CD4-positive, alpha-beta T cell treated with Interleukin-2 at 100 ng/mL for 4 hours (primary cell): ENCODE results near the gene ARL15.
"Not testable (repeated sequence)": the region's sequence is repeated elsewhere in the genome, so short reads cannot be mapped to it uniquely, and the experiment has no call there.

Experiments used
- DNase-seq: peaks from one replicate; pipeline ENCODE4 v3.0.0-alpha.2; 2020; ENCODE audit warnings: low spot score

Gene ARL15

GRCh38 chr5:54310433-54311175 is at the start of gene ARL15:
Gene ARL15, minus strand, starts transcription at chr5:54310573.
- peak; percentile 98 for DNase-seq

DNA sequence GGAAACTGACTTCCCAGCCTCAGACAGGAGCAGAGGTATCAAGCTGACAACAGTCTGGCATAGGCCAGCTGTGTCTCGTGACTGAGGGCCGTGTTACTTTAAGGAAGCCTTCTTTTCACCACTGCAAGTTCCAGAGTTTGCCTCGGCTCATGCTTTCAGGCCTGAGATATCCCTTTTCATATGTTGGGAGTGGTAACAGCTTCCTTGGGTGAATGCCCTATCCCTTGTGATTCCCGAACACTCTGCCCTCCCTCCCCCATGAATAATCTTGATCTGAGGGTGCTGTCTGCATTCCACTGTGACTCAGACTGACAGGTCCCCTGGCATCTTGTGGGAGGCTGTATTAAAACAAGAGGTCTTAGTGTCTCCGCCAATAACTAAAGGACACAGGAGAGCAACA is 49.7 kb upstream of the ARL15 start:
- no peak for DNase-seq

DNA sequence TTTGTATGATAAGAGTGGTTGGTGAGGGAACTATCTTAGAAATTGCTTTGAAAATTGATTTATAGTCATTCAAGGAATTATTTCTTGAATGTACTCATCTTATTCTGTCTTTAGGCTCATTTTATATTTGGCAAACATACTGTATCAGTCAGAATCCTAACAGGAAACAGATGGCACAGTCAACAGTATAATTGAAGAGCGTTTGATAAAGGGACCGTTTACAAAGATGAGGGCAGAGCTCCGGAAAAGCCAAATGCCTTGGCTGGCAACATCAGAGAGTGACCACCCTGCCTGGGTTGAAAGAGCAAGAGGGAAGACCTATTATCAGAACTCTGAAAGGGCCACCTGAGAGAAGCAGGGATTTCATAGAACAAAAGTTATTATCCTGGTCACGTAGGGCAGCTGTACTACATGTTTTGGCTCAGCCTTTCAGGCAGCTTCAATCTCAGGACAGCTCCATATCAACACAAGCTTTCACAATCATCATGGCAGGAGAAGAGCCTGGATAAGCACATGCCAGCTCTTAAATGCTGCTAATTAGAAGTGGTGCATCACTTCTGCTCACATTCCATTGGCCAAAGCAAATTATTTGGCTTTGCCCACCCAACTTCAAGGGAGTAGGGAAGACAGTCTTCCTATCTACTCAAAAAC is 47.2 kb upstream of the ARL15 start:
- DNase-seq = no peak

- not testable (repeated sequence) for DNase-seq
These were observed 43.7 kb upstream of the ARL15 start for GRCh38 chr5:54353933-54354564.

- DNase-seq = not testable (repeated sequence)
These were observed 42.2 kb upstream of the ARL15 start for GRCh38 chr5:54352580-54352979.

DNA sequence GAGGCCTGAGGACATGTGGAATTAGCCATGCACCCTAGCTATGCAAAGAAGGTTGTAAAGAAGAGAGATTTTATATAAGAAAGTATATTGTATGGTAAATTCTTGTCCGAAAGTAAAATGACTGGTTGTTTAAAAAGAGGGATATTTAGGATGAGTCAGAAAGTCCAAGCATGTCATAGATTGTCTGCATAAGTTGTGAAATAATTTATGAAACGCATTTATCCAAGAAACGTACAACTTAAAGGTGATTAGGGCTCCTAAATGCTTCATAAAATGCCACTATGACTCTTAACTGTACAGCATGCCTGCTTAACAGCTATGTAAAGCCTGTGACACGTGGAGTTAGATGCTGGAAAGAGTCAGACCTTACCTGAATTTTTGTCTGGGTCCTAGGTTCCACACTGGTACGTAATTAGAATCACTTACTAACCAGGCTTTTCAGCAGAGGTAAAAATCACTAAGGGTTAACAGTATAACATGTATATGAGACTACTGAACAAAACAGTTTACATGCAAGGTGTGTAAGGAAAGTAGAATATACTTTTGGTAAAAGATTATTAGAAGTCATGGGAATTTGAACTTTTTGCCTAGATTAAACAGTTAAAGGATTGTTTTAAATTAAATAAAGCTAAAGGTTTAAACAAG is 37.0 kb upstream of the ARL15 start:
- DNase-seq = no peak

DNA sequence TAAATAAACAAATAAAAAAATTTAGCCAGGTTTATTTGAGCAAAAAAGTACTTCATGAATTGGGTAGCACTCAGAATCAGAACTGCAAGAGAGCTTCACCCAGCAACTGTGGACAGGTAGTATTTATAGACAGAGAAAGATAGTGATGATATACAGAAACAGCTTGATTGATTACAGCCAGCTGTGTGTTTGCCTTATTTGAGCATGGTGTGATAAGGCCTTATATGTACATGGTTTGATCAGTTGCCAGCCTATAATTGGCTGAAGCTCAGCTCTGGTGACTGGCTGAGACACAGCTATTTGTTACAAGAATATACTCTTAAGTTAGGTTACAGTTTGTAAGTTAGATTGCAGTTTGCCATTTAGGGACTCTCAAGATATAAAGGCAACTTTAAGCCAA is 34.3 kb upstream of the ARL15 start:
- no peak for DNase-seq

- no peak for DNase-seq
These were observed 31.6 kb upstream of the ARL15 start for GRCh38 chr5:54341971-54342370.

GRCh38 chr5:54337523-54337922 is 27.1 kb upstream of the ARL15 start:
- DNase-seq = no peak

DNA sequence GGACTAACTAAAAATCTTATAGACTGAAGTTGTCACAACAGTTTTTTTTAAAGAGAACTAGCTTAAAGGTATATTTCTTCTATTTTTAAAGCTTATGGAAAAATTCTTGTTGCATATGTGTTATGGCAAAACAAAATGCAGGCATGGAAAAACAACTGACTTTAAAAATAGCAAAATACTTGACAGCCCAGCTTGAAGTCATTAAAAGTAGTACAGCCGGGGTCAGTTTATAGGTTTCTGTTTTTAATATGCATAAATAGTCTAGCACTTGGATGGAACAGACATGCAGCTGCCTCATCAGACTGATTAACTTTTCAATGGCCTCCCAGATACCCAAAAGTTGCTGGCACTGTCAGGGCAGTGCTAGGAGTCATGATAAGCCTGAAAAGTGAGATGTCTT is 22.3 kb upstream of the ARL15 start:
- no peak for DNase-seq

DNA sequence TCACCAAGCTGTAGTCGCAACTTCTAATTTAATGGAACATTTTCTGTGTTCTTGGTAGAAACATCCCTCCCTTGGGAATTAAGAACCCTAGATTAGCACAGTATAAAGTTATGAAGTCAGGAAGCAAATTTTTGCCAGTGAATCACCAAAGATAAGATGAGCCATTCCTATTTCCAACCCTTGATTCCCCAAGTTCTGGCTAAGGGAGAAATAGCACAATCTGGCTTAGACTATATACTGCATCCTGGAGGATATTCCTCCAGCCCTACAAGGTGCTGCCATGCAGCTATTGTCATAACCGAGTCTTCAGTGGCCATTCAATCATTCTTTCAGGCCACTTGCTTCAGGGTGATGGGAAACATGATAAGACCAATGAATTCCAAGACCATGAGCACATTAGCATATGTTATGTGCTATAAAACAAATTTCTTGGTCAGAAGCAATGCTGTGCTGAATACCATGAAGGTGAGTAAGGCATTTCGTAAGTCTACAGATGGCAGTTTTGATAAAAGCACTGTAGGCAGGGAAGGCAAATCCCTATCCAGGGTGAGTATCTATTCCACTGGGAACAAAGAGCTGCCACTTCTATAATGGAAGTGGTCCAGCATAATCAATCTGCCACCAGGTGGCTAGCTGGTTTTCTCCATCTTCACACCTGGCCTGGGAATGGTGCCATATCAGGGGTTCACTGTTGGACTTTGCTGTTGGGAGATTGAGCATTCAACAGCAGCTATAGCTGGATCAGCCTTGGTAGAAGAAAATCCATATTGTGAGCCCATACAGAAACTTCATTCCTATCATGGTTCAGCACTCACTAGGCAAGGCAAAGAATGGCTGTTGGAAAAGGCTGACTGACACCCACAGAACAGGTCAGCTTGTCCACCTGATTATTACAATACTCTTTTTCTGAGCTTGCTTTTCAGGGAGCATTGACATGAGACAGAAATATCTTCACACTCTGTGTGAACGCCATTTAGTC is 19.6 kb upstream of the ARL15 start:
- DNase-seq = no peak

DNA sequence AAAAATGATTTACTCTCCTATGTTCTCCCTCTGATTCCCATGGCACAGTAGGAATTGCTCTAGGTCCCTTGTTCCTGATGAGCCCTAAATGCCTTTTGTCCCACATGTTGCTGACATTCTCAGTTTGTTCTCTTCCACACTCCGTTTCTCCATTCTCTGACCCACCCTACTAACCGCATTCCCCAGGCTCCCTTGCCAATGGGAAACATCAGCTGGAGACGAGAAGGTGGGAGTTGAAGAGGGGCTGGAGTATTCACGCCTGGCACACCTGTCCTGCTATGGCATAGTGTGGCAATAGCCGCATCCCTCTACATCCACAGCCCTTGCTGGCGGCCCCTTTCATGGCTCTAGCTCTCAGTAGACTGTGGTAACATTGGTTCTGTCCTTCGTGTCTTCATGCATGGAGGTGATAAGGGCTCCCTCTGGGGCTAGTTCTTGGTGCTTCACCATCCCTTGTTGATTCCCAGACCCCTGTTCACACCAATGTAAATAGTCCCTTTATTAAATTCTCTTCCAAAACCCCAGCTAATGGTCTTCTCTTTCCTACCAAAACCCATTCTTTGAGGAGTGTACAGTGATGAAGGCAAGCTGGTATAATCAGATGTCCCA is 16.4 kb upstream of the ARL15 start:
- DNase-seq = no peak

- DNase-seq = no peak
These were observed 15.4 kb upstream of the ARL15 start for GRCh38 chr5:54325610-54326311.

DNA sequence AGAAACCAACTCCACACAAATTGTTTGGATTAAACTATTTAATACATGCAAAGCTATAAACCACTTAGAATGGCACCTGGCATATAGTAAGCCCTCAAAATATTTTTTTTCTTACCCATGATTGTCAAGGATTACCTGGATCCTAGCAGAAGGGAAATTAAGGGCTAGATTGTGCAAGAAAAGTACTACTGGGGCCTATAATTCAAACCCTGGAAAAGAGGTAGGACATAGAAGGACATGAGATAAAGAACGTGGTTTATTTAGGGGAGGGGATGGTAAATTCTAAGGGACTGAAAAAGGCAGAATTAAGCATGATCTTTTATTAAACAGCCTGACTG is 14.9 kb upstream of the ARL15 start:
- no peak for DNase-seq

DNA sequence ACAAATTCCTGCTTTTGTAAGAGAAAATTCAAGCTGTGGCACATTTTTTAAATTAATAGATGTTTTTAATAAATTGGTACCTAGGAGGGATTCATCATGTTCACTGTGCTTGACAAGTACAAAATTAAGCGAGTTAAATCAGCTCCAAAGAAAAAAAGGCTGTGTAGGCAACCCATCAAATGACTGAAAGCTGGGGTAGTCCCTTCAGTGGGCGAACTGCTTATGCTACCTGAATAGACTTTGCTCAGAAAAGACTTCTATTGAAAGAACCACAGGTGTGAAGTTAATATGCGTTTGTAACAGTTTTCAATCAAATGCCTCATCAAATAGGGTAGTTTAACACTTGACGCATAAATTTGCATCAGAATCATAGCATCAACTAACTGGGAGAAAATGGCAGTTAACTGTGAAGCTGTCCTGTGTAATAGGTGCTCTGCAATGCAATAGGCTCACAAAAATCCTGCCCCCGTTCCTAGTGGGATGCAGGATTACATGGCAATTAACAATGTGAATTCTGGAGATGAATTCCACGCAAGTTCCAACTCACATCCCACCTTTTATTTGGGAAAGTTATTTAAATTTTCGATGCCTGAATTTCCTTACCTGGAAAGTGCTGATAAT is 14.4 kb upstream of the ARL15 start:
- DNase-seq = no peak

- DNase-seq = no peak
These were observed 13.1 kb upstream of the ARL15 start for GRCh38 chr5:54323495-54323894.

- DNase-seq = no peak
These were observed 9.9 kb upstream of the ARL15 start for GRCh38 chr5:54320256-54320655.

DNA sequence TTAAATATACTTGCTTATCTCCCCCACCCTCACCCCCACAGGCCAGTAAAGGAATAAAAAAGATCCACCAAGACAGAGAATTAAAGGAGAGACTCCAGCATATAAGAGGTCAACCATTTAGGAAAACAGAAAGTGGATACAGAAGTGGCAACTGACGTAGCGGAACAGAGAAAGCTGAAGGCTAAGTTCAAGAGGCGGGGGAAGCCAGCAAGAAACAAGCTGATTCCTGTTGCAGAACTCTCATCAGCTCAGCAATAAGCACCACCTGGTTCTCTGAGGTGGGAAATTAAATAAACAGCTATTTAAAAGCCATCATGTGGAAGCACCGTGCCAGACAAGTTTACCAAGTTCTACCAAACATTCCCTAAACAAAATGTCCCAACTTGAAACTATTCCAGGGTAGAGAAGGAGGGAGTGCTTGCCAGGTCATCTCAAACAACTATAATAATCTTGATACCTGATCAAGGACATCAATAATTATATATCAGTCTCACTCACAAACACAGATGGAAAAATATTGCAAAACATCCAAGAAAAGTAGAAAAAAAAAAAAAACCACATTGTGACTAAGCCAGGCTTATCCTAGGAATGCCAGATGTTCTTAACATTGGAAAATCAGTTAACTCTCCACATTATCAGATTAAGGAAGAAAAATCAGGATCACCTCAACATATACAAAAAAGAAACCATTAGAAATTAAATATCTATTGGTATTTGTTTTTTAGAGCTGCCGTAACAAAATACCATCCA is 7.3 kb upstream of the ARL15 start:
- no peak for DNase-seq

DNA sequence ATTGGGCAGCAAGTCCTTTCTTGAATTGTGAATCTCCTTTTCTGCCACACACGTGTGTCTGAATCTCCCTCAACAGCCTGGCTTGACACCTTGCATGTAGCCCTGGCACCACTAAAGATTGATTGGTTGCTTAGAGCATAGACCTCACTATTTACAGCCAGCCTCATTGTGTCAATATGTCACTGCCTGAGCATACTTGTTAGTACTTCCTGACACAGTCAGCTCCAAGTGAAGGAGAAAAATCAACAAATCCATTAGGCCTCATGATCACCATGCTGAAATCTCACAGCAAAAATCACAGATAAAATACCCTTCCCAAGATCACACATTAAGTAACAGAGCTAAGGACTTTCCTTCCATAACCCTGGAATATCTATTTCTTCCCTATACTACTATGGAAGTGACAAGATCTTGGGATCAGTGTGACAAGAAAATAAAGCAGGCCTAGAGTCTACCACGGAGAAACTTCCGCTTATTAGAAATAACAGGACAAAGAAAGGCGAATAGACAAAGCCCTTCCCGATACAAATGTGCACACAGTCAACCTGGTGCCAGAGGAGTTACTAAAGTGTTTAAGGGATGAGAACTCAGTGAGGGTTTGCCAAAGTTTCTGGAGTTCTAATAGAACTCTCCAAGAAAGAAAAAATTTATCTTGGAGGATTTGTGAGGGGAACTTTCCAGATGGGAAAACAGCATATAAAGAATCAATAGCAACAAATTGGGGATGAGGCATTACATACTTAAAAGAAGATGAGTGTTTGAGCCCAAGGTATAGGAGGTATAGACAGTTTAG is 5.6 kb upstream of the ARL15 start:
- no peak for DNase-seq
